ENCODE results near the gene CAMTA1. TPM values are rescaled to one million over a fixed set of nuclear protein-coding genes. Genes with fewer than 3 reads are reported as not detected.

The CAMTA1 gene
- total RNA-seq, 1 donor from 2014 or later, result 72.4 TPM

DNA sequence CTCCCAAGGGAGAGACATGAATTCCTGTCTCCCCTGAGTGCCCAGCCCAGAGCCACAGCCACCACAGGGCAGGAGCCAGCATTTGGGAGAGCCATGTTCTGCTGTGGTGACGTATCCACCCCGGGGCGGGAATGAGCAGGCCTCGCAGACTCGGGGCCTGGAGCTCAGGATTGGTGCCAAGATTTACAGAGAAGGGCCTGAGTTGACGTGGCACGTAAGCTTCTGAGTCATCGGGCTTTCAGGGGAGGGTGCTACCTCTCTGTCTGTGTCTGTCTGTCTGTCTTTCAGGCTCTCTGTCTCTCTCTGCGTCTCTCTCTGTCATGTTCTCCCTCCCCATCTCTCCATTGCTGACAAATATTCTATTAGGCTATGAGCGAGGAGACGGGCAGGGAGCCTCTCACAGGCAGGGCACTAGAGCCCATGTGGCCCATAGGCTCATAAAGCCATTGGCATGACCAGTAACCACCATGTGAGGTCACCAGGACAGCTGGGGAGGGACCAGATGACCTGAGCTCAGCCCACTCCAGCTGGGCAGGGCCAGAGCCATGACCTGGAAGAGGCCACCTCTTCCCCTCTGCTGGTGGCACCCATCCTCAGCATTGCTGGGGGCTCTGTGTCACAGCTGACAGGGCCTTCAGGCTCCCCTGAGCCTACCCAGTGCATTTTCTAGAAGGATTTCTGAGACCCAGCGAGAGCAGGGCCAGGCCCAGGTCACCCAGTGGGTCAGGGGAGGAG is 685.8 kb downstream of the CAMTA1 start:
- DNase-seq (ENCODE audit: low spot score), result peak; percentile 85
- intact Hi-C loops (cut with DNase I), result no loop called here
- ATAC-seq, result peak; percentile 78

DNA sequence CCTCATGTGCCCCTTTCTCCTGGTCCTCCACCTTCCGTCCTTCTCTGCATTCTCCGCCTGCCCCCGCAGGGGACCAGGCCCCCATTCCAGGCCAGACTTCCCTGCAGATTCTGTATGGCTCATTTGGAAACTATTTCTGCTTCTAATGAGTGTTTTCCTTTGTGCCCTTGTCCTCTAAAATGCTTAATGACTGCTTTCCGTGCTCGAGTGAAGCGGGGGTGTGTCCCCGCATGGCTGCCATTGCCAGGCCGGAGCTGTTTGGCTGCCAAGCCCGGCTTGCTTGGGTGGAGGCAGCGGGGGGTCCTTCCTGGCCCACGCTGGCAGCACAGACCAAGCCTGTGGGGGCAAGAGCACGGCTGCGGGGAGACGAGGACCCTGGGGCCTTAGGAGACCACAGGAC is 686.6 kb downstream of the CAMTA1 start:
- peak; percentile 16 for ATAC-seq
- intact Hi-C loops (cut with DNase I), result no loop called here
- no peak for DNase-seq (ENCODE audit: low spot score)

- ATAC-seq, result no peak
- intact Hi-C loops (cut with DNase I), result no loop called here
- DNase-seq (ENCODE audit: low spot score), result no peak
Observed at GRCh38 chr1:7473223-7474142, 688.2 kb downstream of the CAMTA1 start.

DNA sequence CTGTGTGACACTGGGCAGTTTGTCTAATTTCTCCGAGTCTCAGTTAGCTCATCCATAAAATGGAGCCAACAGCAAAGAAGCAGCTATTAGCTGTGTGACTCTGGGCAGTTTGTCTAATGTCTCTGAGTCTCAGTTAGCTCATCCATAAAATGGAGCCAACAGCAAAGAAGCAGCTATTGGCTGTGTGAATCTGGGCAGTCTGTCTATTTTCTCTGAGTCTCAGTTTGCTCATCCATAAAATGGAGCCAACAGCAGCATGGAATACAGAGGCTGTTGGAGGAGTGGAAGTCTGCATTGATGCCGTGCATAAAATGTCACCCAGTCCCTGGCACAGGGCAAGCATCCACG is 688.9 kb downstream of the CAMTA1 start:
- intact Hi-C loops (cut with DNase I), result no loop called here
- no peak for ATAC-seq
- DNase-seq (ENCODE audit: low spot score), result no peak

DNA sequence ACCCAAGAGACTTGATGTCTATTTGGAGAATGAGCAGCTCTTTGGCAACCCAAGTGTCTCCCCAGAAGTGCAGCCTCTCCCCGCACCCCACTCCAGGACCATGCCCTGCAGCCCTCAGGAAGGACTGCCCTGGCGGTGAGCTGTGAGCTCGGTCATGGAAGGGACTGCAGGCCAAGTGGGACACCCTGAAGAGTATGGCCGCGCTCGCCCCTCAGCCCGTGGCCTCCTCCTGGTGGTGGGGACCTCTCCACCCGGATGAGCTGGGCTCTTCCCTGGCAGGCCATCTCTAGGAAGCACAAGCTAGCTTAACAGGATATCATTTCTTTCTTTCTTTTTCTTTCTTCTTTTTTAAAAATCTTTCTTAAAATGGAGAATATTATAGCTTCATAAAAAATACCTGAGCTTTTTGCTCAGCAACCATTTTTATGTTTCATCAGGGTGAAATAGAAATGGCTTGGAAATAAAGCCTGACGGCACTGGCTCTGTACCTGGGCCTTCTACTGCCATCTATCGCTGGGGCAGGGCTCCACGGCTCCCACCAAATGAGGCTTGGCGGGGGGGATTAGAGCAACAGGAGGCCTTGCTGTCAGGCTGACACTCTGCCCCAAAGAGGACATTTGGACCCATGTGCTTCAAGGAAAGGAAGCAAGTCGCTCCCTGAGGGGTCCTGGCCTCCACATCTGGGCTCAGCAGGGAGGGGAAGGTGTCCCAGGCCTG is 689.7 kb downstream of the CAMTA1 start:
- DNase-seq (ENCODE audit: low spot score) (no peak), ATAC-seq (no peak)
- intact Hi-C loops (cut with DNase I), result no loop called here

- ATAC-seq (no peak), DNase-seq (ENCODE audit: low spot score) (no peak)
- intact Hi-C loops (cut with DNase I), result no loop called here
Observed at GRCh38 chr1:7475691-7476090, 690.4 kb downstream of the CAMTA1 start.

DNA sequence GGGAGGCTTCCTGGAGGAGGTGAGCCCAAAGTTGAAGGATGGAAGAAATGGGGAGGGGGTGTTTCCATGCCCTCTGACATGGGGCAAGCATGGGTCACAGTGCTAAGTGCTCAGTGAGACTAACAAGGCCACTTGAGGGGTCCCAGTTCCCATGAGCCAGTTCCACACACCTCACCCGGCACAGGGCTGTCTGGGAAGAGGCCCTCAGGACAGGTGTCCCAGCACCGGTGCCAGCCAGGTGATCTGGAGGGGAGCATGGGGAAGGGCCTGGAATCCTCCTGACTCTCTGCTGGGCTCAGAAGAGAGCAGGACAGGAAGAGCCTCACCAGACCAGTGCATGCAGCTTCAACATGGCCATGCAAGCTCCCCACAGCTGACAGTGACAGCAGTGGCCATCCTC is 691.1 kb downstream of the CAMTA1 start:
- ATAC-seq (no peak), DNase-seq (ENCODE audit: low spot score) (no peak)
- intact Hi-C loops (cut with DNase I), result no loop called here

- ATAC-seq (no peak), DNase-seq (ENCODE audit: low spot score) (no peak)
- intact Hi-C loops (cut with DNase I), result no loop called here
Observed at GRCh38 chr1:7476861-7477547, 691.8 kb downstream of the CAMTA1 start.

DNA sequence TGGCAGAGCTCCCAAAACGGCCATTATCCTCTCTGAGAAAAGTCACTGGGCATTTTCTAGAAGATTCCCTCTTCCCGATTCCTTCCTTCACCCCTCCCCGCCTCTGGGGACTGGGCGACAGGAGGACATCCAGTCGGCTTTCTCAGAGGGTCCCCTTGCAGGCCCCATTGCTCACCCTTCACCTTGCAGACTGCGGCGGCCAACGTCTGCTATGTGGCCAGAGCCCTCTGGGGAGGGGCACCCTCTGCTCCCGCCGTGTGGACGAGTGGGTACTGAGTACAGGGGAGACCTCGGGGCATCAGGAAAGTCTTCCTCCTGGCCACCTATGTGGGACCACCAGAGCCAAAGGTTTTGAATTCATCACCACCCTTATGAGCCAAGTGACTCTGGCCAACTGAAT is 692.3 kb downstream of the CAMTA1 start:
- DNase-seq (ENCODE audit: low spot score), result no peak
- no peak for ATAC-seq
- intact Hi-C loops (cut with DNase I), result no loop called here

- no peak for DNase-seq (ENCODE audit: low spot score)
- intact Hi-C loops (cut with DNase I), result no loop called here
- no peak for ATAC-seq
Observed at GRCh38 chr1:7478142-7478790, 693.0 kb downstream of the CAMTA1 start.

GRCh38 chr1:7478809-7479499 is 693.7 kb downstream of the CAMTA1 start:
- DNase-seq (ENCODE audit: low spot score) (peak; percentile 80), ATAC-seq (peak; percentile 80)
- intact Hi-C loops (cut with DNase I), result no loop called here

GRCh38 chr1:7479571-7479970 is 694.3 kb downstream of the CAMTA1 start:
- intact Hi-C loops (cut with DNase I), result no loop called here
- no peak for ATAC-seq

GRCh38 chr1:7481194-7481593 is 695.9 kb downstream of the CAMTA1 start:
- intact Hi-C loops (cut with DNase I), result no loop called here
- DNase-seq (ENCODE audit: low spot score) (no peak), ATAC-seq (no peak)

More at GRCh38 chr1:7479571-7479970, 694.3 kb downstream of the CAMTA1 start:
- DNase-seq (ENCODE audit: low spot score), result no peak

GRCh38 chr1:7482077-7482476 is 696.8 kb downstream of the CAMTA1 start:
- no peak for DNase-seq (ENCODE audit: low spot score)
- intact Hi-C loops (cut with DNase I), result no loop called here
- no peak for ATAC-seq

- ATAC-seq, result no peak
- DNase-seq (ENCODE audit: low spot score), result no peak
- intact Hi-C loops (cut with DNase I), result no loop called here
Observed at GRCh38 chr1:7482772-7483495, 697.7 kb downstream of the CAMTA1 start.

- ATAC-seq (no peak), DNase-seq (ENCODE audit: low spot score) (no peak)
- intact Hi-C loops (cut with DNase I), result no loop called here
Observed at GRCh38 chr1:7483634-7484383, 698.6 kb downstream of the CAMTA1 start.

All from sciatic nerve (tissue), 2 donors.